Activated T-cell treated with anti-CD3 and anti-CD28 coated beads, Interleukin-2, amount 50 U/mL, for 72 hours (primary cell): ENCODE results near the gene CEL. TPM values are rescaled to one million over a fixed set of nuclear protein-coding genes. Genes with fewer than 3 reads are reported as not detected.
"Not testable (repeated sequence)": the region's sequence is repeated elsewhere in the genome, so short reads cannot be mapped to it uniquely, and the experiment has no call there.

Experiments used
- ATAC-seq, 2 donors: fragments of 150-1000 bp; cut with Tn5 transposase; replicated peaks in 1 of 2; 2 replicates each; pipeline ENCODE4 v1.10.0; 2021; ENCODE audit warnings: moderate library complexity in 2 of 2, mild to moderate bottlenecking in 1 of 2
- DNase-seq, 2 donors: peaks; one replicate each; pipeline ENCODE4 v3.0.0; 2021 to 2022; ENCODE audit warnings: mixed read lengths in 1 of 2
- H3K27ac Mint-ChIP-seq: one replicate; pipeline ENCODE4 v1.8.0; 2022; ENCODE audit warnings: mild to moderate bottlenecking, moderate library complexity, mixed read lengths
- H3K27me3 Mint-ChIP-seq: one replicate; pipeline ENCODE4 v1.8.0; 2022; ENCODE audit warnings: low read depth, mixed read lengths
- H3K36me3 Mint-ChIP-seq, 2 donors: one replicate each; pipeline ENCODE4 v1.8.0; 2022; ENCODE audit warnings: mixed read lengths in 2 of 2, mild to moderate bottlenecking in 1 of 2; ENCODE audit not compliant: insufficient read depth in 2 of 2
- H3K4me1 Mint-ChIP-seq: one replicate; pipeline ENCODE4 v1.8.0; 2022; ENCODE audit warnings: low read depth, mixed read lengths
- H3K4me3 Mint-ChIP-seq, 2 donors: one replicate each; pipeline ENCODE4 v1.8.0; 2022; ENCODE audit warnings: mild to moderate bottlenecking in 2 of 2, mixed read lengths in 2 of 2, moderate library complexity in 2 of 2
- H3K9me3 Mint-ChIP-seq, 2 donors: one replicate each; pipeline ENCODE4 v1.8.0; 2022; ENCODE audit warnings: mixed read lengths in 2 of 2
- total RNA-seq, 2 donors: library from RNA; stranded (reverse); gene quantifications; one replicate each; pipeline ENCODE4 v1.2.3, GENCODE V29; 2022

Gene CEL
- total RNA-seq, 2 donors from 2014 or later = 1.6 to 3.6 TPM

DNA sequence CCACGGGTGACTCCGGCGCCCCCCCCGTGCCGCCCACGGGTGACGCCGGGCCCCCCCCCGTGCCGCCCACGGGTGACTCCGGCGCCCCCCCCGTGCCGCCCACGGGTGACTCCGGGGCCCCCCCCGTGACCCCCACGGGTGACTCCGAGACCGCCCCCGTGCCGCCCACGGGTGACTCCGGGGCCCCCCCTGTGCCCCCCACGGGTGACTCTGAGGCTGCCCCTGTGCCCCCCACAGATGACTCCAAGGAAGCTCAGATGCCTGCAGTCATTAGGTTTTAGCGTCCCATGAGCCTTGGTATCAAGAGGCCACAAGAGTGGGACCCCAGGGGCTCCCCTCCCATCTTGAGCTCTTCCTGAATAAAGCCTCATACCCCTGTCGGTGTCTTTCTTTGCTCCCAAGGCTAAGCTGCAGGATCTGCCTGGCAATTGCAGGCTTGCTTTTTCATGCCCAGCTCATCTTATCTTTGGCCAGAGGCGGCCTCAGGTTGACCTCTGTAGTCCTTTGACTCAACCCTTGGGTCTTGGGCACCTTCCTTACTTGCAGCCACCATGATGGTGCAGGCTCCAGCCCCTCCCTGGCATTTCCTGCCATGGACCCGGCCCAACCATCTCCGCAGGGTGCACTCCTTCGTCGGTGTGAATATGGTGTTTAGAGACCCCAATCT lies 9.8 kb downstream of the CEL start:
- Mint-ChIP-seq H3K27ac (no peak overlapping the region), H3K9me3 (no peaks in the 10 kb centered on the region), H3K4me1 (no peaks in the 10 kb centered on the region), H3K27me3 (no peaks in the 10 kb centered on the region), H3K4me3 (no peak overlapping the region), H3K36me3 (no peaks in the 10 kb centered on the region)
- ATAC-seq (no peak), DNase-seq (no peak)

DNA sequence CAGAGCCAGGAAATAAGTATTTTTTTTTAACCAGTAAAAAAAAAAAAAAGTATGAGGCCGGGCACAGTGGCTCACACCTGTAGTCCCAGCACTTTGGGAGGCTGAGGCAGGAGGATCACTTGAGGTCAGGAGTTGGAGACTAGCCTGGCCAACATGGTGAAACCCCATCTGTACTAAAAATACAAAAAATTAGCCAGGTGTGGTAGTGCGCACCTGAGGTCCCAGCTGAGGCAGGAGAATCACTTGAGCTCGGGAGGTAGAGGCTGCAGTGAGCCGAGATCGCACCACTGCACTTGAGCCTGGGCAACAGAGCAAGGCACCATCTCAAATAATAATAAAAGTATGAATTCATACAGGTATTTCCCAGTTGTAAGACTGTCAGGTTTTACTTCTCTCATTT lies 10.4 kb downstream of the CEL start:
- H3K4me1 Mint-ChIP-seq, H3K27me3 Mint-ChIP-seq, H3K9me3 Mint-ChIP-seq, ATAC-seq, DNase-seq, H3K4me3 Mint-ChIP-seq, H3K36me3 Mint-ChIP-seq: not testable (repeated sequence)
- H3K27ac Mint-ChIP-seq = peak overlapping the region; percentile 66

DNA sequence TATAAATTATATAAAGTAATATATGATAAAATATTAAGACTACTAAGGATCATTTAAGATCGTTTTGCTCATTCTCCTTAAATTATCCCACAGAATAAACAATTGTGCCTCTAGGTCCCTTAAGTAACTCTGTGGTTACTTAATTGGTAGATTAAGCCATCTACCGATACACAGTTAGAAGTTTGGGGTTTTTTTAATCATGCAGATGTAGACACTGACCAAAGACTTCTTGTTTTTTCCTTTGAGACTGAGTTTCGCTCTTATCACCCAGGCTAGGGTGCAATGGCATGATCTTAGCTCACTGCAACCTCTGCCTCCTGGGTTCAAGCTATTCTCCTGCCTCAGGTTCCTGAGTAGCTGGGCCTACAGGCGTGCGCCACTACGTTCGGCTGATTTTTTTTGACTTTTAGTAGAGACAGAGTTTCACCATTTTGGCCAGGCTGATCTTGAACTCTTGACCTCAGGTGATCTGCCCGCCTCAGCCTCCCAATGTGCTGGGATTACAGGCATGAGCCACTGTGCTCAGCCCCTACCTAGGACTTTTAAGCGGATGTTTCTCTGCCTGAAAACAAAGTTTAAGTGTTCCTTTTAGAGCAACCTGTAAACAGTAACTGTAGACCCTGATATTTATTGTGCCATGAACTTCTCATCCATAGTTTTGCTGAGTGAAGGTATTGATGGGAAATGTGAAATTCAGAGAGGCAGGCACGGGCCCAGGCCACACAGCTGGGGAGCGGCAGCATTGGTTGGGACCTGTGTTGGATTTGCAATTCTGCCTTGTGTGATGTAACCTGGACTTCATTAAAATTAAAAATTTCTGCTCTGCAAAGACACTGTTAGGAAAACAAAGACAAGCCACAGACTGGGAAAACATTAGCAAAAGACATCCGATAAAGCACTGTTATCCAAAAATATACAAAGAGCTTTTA lies 11.6 kb downstream of the CEL start:
- ATAC-seq = no peak
- Mint-ChIP-seq H3K36me3 (no peaks in the 10 kb centered on the region), H3K27ac (no peak overlapping the region), H3K4me1 (no peaks in the 10 kb centered on the region), H3K9me3 (no peaks in the 10 kb centered on the region), H3K27me3 (no peaks in the 10 kb centered on the region), H3K4me3 (no peak overlapping the region)
- no peak for DNase-seq

DNA sequence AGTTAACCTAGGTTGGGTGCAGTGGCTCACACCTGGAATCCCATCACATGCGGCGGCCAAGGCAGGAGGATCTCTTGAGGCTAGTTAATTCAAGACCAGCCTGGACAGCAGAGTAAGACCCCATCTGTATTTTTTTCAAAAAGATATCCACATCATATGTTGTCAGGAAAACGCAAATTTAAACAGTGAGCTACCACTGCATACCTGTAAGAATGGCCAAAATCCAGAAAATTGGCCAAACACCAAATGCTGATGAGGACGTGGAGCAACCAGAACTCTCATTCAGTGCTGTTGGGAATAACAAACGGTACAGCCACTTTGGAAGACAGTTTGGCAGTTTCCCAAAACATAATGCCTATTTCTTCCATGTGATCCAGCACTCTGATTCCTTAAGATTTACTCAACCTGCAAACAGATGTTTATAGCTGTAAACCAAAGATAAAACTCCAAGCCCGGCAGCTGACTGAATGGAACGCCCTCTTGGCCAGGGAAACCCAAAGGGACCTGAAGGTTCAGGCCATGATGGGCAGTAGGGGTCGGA lies 12.4 kb downstream of the CEL start:
- DNase-seq (no peak), ATAC-seq (no peak)
- Mint-ChIP-seq H3K27me3 (no peaks in the 10 kb centered on the region), H3K4me3 (no peak overlapping the region), H3K4me1 (no peaks in the 10 kb centered on the region), H3K27ac (no peak overlapping the region), H3K36me3 (no peaks in the 10 kb centered on the region), H3K9me3 (no peaks in the 10 kb centered on the region)

DNA sequence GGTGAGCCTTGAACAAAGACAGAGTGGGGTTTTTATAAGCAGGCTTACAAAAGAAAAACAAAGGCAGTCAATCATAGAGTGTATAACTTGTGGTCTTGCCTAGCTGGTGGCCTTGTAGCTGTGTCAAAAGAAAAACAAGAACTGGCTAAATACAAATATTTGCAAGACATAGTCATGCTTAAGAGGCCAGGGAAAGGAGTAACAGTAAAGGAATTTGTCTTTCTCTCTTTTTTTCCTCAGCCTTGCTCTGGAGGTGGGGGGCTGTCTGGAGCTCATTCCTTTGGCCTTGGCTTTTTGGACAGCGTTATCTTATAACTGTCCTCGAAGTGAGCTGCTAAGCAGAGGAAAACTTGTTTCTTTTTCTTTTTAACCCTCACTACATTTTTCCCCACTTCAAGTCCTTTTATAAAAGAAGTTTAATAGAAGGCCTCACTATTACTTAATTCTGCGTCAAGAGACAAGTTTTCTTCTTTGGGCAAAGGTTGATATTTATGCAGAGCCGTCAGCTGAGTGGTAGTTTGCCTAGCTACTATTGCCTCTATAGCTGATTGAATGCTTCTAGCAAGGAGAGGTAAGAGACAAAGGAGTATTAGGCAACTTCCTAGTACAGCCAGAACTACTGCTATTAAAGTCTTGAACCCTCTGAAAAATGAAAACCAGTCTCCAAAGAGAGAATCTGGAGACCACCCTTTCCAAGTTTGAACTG lies 14.3 kb downstream of the CEL start:
- Mint-ChIP-seq H3K4me3 (no peak overlapping the region), H3K9me3 (no peaks in the 10 kb centered on the region), H3K36me3 (no peaks in the 10 kb centered on the region), H3K4me1 (no peaks in the 10 kb centered on the region), H3K27me3 (peaks cover 5% of the 10 kb centered on the region), H3K27ac (no peak overlapping the region)
- ATAC-seq (no peak), DNase-seq (no peak)

DNA sequence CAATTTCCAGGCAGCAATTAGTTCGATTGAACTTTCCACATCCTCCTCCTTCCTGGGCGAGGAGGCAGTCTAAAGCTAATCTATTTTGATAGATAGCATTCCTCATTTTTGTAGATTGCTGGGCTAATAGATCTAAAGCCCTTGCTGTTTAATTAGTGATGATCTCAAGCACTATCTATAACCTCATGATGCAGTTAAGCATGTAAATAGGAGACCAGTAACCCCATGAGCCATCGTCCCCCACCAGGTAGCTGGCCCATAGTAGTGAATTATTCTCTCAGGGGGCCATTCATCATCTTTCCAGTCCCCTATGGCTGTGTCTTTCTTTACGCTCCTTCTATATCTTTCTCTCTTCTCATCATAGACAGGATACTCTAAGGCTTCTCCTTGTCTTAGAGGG lies 14.9 kb downstream of the CEL start:
- ATAC-seq = no peak
- H3K27me3 Mint-ChIP-seq = peaks cover 5% of the 10 kb centered on the region

DNA sequence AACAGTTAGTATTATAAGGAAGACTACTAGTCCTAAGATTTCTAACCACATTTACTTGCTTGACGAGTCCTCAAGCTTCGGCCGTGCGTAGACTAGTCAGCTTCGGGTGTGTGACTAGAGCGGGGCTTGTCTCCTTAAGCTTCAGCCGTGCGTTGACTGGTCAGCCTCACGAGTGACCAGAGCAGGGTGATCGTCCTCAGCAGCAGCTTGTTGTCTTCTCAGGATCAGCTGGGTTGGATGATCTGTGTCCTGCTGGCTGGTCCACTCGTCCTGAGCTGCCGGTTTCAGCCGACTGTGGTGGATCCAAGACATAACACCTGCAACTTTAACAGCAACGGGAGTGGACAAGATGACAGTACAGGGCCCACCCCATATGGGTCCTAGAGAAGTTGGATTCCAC lies 16.7 kb downstream of the CEL start:
- H3K9me3 Mint-ChIP-seq = no peaks in the 10 kb centered on the region
- no peak overlapping the region for H3K4me3 Mint-ChIP-seq
- DNase-seq (no peak), ATAC-seq (no peak)
- no peak overlapping the region for H3K27ac Mint-ChIP-seq
- no peaks in the 10 kb centered on the region for H3K4me1 Mint-ChIP-seq
- H3K27me3 Mint-ChIP-seq = peaks cover 5% of the 10 kb centered on the region
- no peaks in the 10 kb centered on the region for H3K36me3 Mint-ChIP-seq

More for the DNA sequence above, 14.9 kb downstream of the CEL start:
- Mint-ChIP-seq H3K4me1 (no peaks in the 10 kb centered on the region), H3K4me3 (no peak overlapping the region), H3K36me3 (no peaks in the 10 kb centered on the region), H3K9me3 (no peaks in the 10 kb centered on the region), H3K27ac (no peak overlapping the region)
- no peak for DNase-seq

DNA sequence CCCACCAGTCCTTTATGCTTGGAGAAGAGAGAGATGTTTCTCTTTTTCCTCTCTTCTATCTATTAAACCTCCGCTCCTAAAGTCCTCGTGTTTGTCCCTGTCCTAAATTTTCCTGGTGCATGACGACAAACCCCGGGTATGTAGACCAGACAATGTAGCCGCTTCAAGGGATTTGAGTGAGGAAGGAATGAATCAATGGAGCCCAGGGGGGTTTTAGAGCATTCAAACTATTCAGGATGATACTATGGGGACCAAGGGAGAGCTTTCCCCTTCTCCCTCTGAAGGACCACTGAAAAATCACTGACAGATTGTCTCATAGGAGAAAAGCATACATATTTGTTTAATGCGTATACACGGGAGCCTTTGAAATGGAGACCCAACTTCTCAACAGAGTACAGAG lies 18.4 kb downstream of the CEL start:
- DNase-seq (no peak), ATAC-seq (no peak)
- Mint-ChIP-seq H3K9me3 (no peaks in the 10 kb centered on the region), H3K27ac (no peak overlapping the region), H3K27me3 (peaks cover 5% of the 10 kb centered on the region), H3K36me3 (no peaks in the 10 kb centered on the region), H3K4me1 (no peaks in the 10 kb centered on the region), H3K4me3 (no peak overlapping the region)

DNA sequence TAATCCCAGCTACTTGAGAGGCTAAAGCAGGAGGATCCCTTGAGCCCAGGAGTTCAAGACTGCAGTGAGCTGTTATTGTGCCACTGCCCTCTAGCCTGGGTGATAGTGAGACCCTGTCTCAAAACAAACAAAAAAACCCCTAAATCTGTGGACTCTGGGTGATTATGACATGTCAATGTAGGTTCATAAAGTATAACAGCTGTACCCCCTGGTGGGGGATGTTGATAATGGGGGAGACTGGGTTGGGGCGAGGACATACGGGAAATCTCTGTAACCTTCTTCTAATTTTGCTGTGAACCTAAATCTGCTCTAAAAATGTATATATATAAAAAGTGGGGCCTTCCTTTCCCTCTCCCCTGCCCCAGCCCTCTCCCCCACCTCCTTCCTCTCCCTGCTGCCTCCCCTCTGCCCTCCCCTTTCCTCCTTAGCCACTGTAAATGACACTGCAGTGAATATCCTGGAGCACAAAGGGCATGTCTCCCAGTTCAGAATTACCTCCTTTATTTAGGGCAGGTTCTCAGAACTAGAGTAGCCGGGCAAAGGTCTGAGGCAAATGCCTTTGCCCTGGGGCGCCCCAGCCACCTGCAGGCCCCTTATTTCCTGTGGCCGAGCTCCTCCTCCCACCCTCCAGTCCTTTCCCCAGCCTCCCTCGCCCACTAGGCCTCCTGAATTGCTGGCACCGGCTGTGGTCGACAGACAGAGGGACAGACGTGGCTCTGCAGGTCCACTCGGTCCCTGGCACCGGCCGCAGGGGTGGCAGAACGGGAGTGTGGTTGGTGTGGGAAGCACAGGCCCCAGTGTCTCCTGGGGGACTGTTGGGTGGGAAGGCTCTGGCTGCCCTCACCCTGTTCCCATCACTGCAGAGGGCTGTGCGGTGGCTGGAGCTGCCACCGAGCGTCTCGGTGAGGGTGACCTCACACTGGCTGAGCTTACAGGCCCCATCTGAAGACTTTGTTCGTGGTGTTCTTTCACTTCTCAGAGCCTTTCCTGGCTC lies 19.3 kb downstream of the CEL start:
- H3K27ac Mint-ChIP-seq, H3K27me3 Mint-ChIP-seq, H3K4me1 Mint-ChIP-seq, H3K4me3 Mint-ChIP-seq, DNase-seq, ATAC-seq, H3K9me3 Mint-ChIP-seq, H3K36me3 Mint-ChIP-seq: not testable (repeated sequence)

DNA sequence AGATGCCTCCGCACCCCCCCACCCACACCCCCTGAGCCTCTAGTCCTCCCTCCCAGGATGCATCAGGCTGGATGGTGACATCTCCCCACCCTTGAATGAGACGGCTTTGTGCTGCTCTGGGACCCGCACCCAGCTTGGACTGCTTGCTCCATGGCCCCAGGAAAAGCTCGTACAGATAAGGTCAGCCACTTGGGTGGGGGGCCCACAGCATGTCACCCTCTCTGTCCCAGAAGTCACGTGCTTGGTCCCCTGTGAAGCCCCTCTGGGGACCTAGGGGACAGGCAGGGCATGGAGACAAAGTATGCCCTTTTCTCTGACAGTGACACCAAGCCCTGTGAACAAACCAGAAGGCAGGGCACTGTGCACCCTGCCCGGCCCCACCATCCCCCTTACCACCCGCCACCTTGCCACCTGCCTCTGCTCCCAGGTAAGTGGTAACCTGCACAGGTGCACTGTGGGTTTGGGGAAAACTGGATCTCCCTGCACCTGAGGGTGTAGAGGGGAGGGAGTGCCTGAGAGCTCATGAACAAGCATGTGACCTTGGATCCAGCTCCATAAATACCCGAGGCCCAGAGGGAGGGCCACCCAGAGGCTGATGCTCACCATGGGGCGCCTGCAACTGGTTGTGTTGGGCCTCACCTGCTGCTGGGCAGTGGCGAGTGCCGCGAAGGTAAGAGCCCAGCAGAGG lies 20.3 kb downstream of the CEL start:
- DNase-seq, ATAC-seq, H3K27me3 Mint-ChIP-seq, H3K4me3 Mint-ChIP-seq, H3K27ac Mint-ChIP-seq, H3K4me1 Mint-ChIP-seq, H3K36me3 Mint-ChIP-seq, H3K9me3 Mint-ChIP-seq: not testable (repeated sequence)

DNA sequence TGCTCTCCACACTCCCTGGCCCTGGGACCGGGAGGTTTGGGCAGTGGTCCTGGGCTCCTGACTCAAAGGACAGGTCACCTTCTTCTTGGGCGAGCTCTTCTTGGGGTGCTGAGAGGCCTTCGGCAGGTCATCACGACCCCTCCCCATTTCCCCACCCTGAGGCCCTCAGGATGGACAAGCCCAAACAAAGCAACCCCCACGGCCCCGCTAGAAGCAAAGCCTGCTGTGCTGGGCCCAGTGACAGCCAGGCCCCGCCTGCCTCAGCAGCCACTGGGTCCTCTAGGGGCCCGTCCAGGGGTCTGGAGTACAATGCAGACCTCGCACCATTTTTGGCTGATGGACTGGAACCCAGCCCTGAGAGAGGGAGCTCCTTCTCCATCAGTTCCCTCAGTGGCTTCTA lies 21.9 kb downstream of the CEL start:
- not testable (repeated sequence) for H3K27ac Mint-ChIP-seq, DNase-seq, H3K4me3 Mint-ChIP-seq, H3K27me3 Mint-ChIP-seq, H3K4me1 Mint-ChIP-seq, H3K9me3 Mint-ChIP-seq, ATAC-seq, H3K36me3 Mint-ChIP-seq
